Natural killer cell (primary cell): ENCODE data around the gene SCP2. TPM values are rescaled to one million over a fixed set of nuclear protein-coding genes. Genes with fewer than 3 reads are reported as not detected.

Experiments used
- ATAC-seq, 3 donors: fragments of 150-1000 bp in 2 of 3; fragments of 200-7000 bp in 1 of 3; cut with Tn5 transposase; 1 replicate in 1 of 3; 2 replicates in 2 of 3; pipeline ENCODE4 v1.10.0; 2021; ENCODE audit warnings: mild to moderate bottlenecking in 2 of 3, moderate library complexity in 2 of 3
- DNase-seq, 2 donors: peaks; one replicate each; pipeline versions ENCODE4 v3.0.0 to v3.0.0-alpha.2; 2013 to 2021; ENCODE audit warnings: mixed read lengths in 1 of 2
- H3K27ac ChIP-seq: one replicate; pipeline ENCODE4 v1.5.1; 2013; ENCODE audit warnings: mild to moderate bottlenecking, low read length
- H3K27me3 ChIP-seq: one replicate; pipeline ENCODE4 v1.6.1; 2013; ENCODE audit warnings: low read length; ENCODE audit not compliant: control insufficient read depth, insufficient read depth
- H3K36me3 ChIP-seq: one replicate; pipeline ENCODE4 v1.6.1; 2013; ENCODE audit warnings: low read length; ENCODE audit not compliant: control insufficient read depth, insufficient read depth
- H3K4me1 ChIP-seq: one replicate; pipeline ENCODE4 v1.6.1; 2013; ENCODE audit warnings: low read length; ENCODE audit not compliant: control insufficient read depth, insufficient read depth
- H3K4me3 ChIP-seq: one replicate; pipeline ENCODE4 v1.5.1; 2013; ENCODE audit warnings: low read length
- H3K9me3 ChIP-seq: one replicate; pipeline ENCODE4 v1.6.1; 2013; ENCODE audit warnings: low read length; ENCODE audit not compliant: control insufficient read depth, insufficient read depth
- H3K27ac Mint-ChIP-seq, 2 donors: one replicate each; pipeline ENCODE4 v1.8.0; 2022; ENCODE audit warnings: mild to moderate bottlenecking in 2 of 2, mixed read lengths in 2 of 2, moderate library complexity in 1 of 2
- H3K27me3 Mint-ChIP-seq, 2 donors: one replicate each; pipeline ENCODE4 v1.8.0; 2022; ENCODE audit warnings: low read depth in 2 of 2, mixed read lengths in 2 of 2
- H3K36me3 Mint-ChIP-seq: one replicate; pipeline ENCODE4 v1.8.0; 2022; ENCODE audit warnings: mixed read lengths
- H3K4me1 Mint-ChIP-seq, 2 donors: one replicate each; pipeline ENCODE4 v1.8.0; 2022; ENCODE audit warnings: mixed read lengths in 2 of 2
- H3K4me3 Mint-ChIP-seq: one replicate; pipeline ENCODE4 v1.8.0; 2022; ENCODE audit warnings: mild to moderate bottlenecking, moderate library complexity, mixed read lengths
- H3K9me3 Mint-ChIP-seq, 2 donors: one replicate each; pipeline ENCODE4 v1.8.0; 2022; ENCODE audit warnings: mixed read lengths in 2 of 2
- WGBS: methylation state at CpG from one replicate; pipeline ENCODE4 v1.1.7; 2013; ENCODE audit warnings: missing lambda C conversion rate; ENCODE audit not compliant: insufficient coverage; 5-methylcytosine and 5-hydroxymethylcytosine counted together
- intact Hi-C: fragments of 100-400 bp; cut with micrococcal nuclease; formaldehyde crosslinking; loops from one replicate; pipeline ENCODE4 v1.14.2; 2022
- total RNA-seq, 4 donors: library from RNA; stranded (reverse); fragments of 120-200 nt in 1 of 4; gene quantifications; one replicate each; pipeline versions ENCODE4 v1.2.3 to v1.2.4, GENCODE V29; 2013 to 2022
- TF ChIP-seq, protein P1 (sequence below): fragments of 200-600 bp; IDR thresholded peaks from one replicate; pipeline ENCODE4 v1.8.0; 2022; ENCODE audit warnings: antibody characterized with exemption

SCP2 gene
- total RNA-seq, 3 donors from 2014 or later (not counting 1 experiment from before 2014, with no cell fraction given): 90.0 to 118 (median 105) TPM

DNA sequence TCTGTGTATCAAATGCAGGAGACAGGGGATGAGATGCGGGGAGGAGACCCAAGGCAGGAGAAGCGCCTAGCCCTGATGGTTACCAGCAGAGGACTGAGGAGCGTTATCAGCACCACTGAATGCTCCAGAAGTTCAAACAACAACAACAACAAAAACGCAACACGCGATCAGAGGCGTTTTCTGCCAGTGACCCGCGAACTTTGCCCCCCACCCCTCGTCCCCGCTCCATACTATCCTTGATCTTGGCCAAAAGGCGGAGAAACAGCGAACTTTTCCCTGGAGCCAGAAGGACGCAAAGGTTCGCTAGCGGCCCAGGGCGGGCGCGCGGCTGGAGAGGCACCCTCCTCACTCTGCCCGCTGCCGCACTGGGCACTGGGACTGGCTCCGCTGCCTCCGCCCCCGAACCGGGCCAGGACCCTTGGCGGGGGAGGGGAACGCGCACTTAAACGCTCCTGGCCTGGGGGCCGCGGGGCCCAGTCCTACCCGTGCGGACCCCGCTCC, 6.2 kb upstream of the SCP2 start:
- Mint-ChIP-seq H3K27me3 (peaks cover 0 to 5% of the 10 kb centered on the region in 2 donors), H3K4me1 (peaks cover 19 to 27% of the 10 kb centered on the region in 2 donors), H3K27ac (peak overlapping the region; percentile 57 to 84), H3K36me3 (no peaks in the 10 kb centered on the region), H3K9me3 (no peaks in the 10 kb centered on the region), H3K4me3 (peak overlapping the region; percentile 87)
- no peak for ATAC-seq
- 69% methylated on average over 35 of the region's 35 CpGs for WGBS
- intact Hi-C loops: no loop called here
- Histone ChIP-seq H3K4me3 (peak overlapping the region; percentile 44), H3K4me1 (peaks cover 24% of the 10 kb centered on the region), H3K27ac (peak overlapping the region; percentile 45), H3K36me3 (no peaks in the 10 kb centered on the region), H3K9me3 (no peaks in the 10 kb centered on the region), H3K27me3 (no peaks in the 10 kb centered on the region)
- peak in 1 of 2 donors; percentile 32 for DNase-seq
- TF ChIP-seq, protein P1, sequence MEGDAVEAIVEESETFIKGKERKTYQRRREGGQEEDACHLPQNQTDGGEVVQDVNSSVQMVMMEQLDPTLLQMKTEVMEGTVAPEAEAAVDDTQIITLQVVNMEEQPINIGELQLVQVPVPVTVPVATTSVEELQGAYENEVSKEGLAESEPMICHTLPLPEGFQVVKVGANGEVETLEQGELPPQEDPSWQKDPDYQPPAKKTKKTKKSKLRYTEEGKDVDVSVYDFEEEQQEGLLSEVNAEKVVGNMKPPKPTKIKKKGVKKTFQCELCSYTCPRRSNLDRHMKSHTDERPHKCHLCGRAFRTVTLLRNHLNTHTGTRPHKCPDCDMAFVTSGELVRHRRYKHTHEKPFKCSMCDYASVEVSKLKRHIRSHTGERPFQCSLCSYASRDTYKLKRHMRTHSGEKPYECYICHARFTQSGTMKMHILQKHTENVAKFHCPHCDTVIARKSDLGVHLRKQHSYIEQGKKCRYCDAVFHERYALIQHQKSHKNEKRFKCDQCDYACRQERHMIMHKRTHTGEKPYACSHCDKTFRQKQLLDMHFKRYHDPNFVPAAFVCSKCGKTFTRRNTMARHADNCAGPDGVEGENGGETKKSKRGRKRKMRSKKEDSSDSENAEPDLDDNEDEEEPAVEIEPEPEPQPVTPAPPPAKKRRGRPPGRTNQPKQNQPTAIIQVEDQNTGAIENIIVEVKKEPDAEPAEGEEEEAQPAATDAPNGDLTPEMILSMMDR: no peak

DNA sequence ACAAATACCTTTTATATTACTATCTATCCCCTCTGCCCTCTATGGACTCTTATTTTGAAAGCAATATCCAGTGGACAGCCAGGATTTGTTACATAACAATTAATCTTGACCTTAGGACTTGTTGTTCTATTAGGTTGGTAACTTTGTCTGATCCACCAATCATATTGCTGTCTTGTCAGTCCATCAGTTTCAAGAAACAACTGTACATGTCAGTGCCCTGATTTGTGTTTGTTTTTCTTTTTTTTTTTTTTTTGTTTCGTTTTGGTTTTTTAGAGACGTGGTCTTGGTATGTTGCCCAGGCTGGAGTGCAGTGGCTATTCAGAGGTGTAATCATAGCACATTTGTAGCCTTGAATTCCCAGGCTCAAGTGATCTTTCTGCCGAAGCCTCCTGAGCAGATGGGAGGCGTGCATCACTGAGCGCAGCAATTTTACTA, 1.5 kb upstream of the SCP2 start:
- DNase-seq (no peak), ATAC-seq (no peak)
- TF ChIP-seq, protein P1: no peak
- no peaks in the 10 kb centered on the region for H3K36me3 ChIP-seq
- H3K4me1 ChIP-seq: peaks cover 39% of the 10 kb centered on the region
- no peaks in the 10 kb centered on the region for H3K27me3 ChIP-seq
- H3K27ac ChIP-seq: no peak overlapping the region
- H3K36me3 Mint-ChIP-seq: no peaks in the 10 kb centered on the region
- H3K4me1 Mint-ChIP-seq: peaks cover 13 to 33% of the 10 kb centered on the region in 2 donors
- H3K27me3 Mint-ChIP-seq: peaks cover 0 to 18% of the 10 kb centered on the region in 2 donors
- no peaks in the 10 kb centered on the region for H3K9me3 Mint-ChIP-seq
- no peak overlapping the region for H3K4me3 ChIP-seq
- 71% methylated on average over 5 of the region's 5 CpGs for WGBS
- no peak overlapping the region for H3K27ac Mint-ChIP-seq
- intact Hi-C loops: no loop called here
- H3K9me3 ChIP-seq: no peaks in the 10 kb centered on the region
- peak overlapping the region; percentile 17 for H3K4me3 Mint-ChIP-seq

DNA sequence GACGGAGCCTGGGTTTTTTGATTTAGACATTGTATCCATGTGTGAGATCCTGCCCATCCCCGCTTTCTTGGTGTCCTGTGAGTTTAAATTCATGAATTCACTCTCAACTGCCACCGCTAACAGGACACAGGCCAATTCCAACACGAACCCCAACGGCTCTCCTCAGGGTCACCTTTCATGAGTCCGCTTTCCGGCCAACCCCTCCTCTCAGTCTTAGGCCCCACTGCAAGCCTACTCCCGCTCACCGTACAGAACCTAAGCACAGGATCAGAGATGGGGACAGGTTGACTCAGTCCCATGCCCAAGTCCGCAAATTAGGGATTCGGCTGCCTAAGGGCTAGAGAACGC, 238 bp upstream of the SCP2 start:
- Mint-ChIP-seq H3K36me3 (no peaks in the 10 kb centered on the region), H3K4me1 (peaks cover 11 to 25% of the 10 kb centered on the region in 2 donors), H3K27me3 (peaks cover 0 to 21% of the 10 kb centered on the region in 2 donors), H3K4me3 (peak overlapping the region; percentile 92), H3K9me3 (no peaks in the 10 kb centered on the region), H3K27ac (peak overlapping the region in 1 of 2 donors; percentile 86)
- no peaks in the 10 kb centered on the region for H3K27me3 ChIP-seq
- WGBS: 23% methylated on average over 12 of the region's 12 CpGs
- TF ChIP-seq, protein P1: no peak
- no peak for DNase-seq
- intact Hi-C loops: no loop called here
- H3K9me3 ChIP-seq: no peaks in the 10 kb centered on the region
- peaks cover 27% of the 10 kb centered on the region for H3K4me1 ChIP-seq
- peak overlapping the region; percentile 64 for H3K4me3 ChIP-seq
- no peak for ATAC-seq
- H3K27ac ChIP-seq: peak overlapping the region; percentile 3
- H3K36me3 ChIP-seq: no peaks in the 10 kb centered on the region

DNA sequence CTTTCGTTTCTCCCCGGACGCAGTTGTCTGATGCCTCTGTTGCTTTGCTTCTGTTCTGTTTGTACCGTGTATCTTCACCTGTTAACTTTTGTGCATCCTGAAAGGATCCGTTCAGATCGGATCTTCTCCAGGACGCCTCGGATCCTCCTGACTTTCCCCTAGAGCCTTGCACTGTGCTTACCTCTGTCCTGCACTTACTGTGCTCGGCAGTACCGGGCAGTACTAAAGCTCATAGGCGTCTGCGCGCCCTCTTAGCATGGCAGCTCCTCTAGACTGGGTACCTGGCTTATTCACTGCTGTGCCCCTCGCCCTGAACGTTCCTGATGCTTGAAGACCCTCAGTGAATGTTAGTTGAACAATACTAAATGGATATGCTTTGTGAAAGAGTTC, 934 bp downstream of the SCP2 start:
- ATAC-seq: no peak
- Mint-ChIP-seq H3K4me3 (peak overlapping the region; percentile 92), H3K27ac (peak overlapping the region; percentile 52 to 86), H3K9me3 (no peaks in the 10 kb centered on the region), H3K4me1 (peaks cover 11 to 25% of the 10 kb centered on the region in 2 donors), H3K27me3 (peaks cover 0 to 21% of the 10 kb centered on the region in 2 donors), H3K36me3 (no peaks in the 10 kb centered on the region)
- H3K4me1 ChIP-seq: peaks cover 18% of the 10 kb centered on the region
- DNase-seq: peak in 1 of 2 donors; percentile 42
- TF ChIP-seq, protein P1: no peak
- no peaks in the 10 kb centered on the region for H3K27me3 ChIP-seq
- WGBS: 44% methylated on average over 15 of the region's 15 CpGs
- no peaks in the 10 kb centered on the region for H3K9me3 ChIP-seq
- H3K4me3 ChIP-seq: peak overlapping the region; percentile 64
- H3K27ac ChIP-seq: no peak overlapping the region
- H3K36me3 ChIP-seq: no peaks in the 10 kb centered on the region
- intact Hi-C loops: no loop called here
